WTC11 (cell line): ENCODE data around the gene SGPL1. TPM values are rescaled to one million over a fixed set of nuclear protein-coding genes. Genes with fewer than 3 reads are reported as not detected.

ENCODE experiments used
- ATAC-seq: fragments of 200-7000 bp; cut with Tn5 transposase; 2 replicates; pipeline ENCODE4 v1.10.0; 2021; ENCODE audit warnings: mild to moderate bottlenecking, moderate library complexity
- CTCF ChIA-PET: fragments of 300-600 bp; sonication (Branson Sonifier 250); formaldehyde crosslinking; loops from one replicate; lab custom pipeline; 2021; ENCODE audit warnings: antibody characterized with exemption; lab: Charles Lee
- POLR2A ChIA-PET: fragments of 350-600 bp; sonication (Branson Sonifier 250); formaldehyde crosslinking; loops from one replicate; lab custom pipeline; 2021; ENCODE audit warnings: antibody characterized with exemption; lab: Charles Lee
- DNase-seq: peaks from one replicate; pipeline ENCODE4 v3.0.0; 2021; ENCODE audit warnings: low spot score
- H3K27ac Mint-ChIP-seq: 2 replicates; pipeline ENCODE4 v1.8.0; 2021; ENCODE audit warnings: mixed read lengths
- H3K27me3 Mint-ChIP-seq: 2 replicates; pipeline ENCODE4 v1.8.0; 2021; ENCODE audit warnings: low read depth, mild to moderate bottlenecking, moderate library complexity, mixed read lengths
- H3K36me3 Mint-ChIP-seq: 2 replicates; pipeline ENCODE4 v1.8.0; 2021; ENCODE audit warnings: mixed read lengths
- H3K4me1 Mint-ChIP-seq: 2 replicates; pipeline ENCODE4 v1.8.0; 2022; ENCODE audit warnings: mixed read lengths
- H3K4me3 Mint-ChIP-seq: 2 replicates; pipeline ENCODE4 v1.8.0; 2021; ENCODE audit warnings: mild to moderate bottlenecking, moderate library complexity, mixed read lengths
- H3K9me3 Mint-ChIP-seq: 2 replicates; pipeline ENCODE4 v1.8.0; 2021; ENCODE audit warnings: mixed read lengths
- CBFB ChIP-seq: sonication (generic); formaldehyde crosslinking; IDR thresholded peaks from 2 replicates; pipeline ENCODE4 v1.8.1; 2022; ENCODE audit warnings: mild to moderate bottlenecking, low read depth, missing genetic modification reagents
- ESRRA ChIP-seq: sonication (generic); formaldehyde crosslinking; IDR thresholded peaks from 2 replicates; pipeline ENCODE4 v1.8.1; 2022; ENCODE audit warnings: mild to moderate bottlenecking, missing genetic modification reagents, borderline replicate concordance
- FOXP4 ChIP-seq: sonication (generic); formaldehyde crosslinking; IDR thresholded peaks from 2 replicates; pipeline ENCODE4 v1.8.0; 2022; ENCODE audit warnings: mild to moderate bottlenecking, missing genetic modification reagents
- JAZF1 ChIP-seq: fragments of 250-450 bp; sonication (Bioruptor Pico); IDR thresholded peaks from 2 replicates; pipeline ENCODE4 v1.9.0; 2021; ENCODE audit warnings: moderate library complexity, mild to moderate bottlenecking, inconsistent platforms
- NR2C2 ChIP-seq: sonication (generic); formaldehyde crosslinking; IDR thresholded peaks from 2 replicates; pipeline ENCODE4 v1.8.0; 2022; ENCODE audit warnings: mild to moderate bottlenecking, missing genetic modification reagents
- PREB ChIP-seq: sonication (generic); formaldehyde crosslinking; IDR thresholded peaks from 2 replicates; pipeline ENCODE4 v1.8.1; 2022; ENCODE audit warnings: mild to moderate bottlenecking, missing genetic modification reagents, moderate library complexity, borderline replicate concordance
- PRRX2 ChIP-seq: fragments of 250-450 bp; sonication (Bioruptor Pico); IDR thresholded peaks from 2 replicates; pipeline ENCODE4 v1.8.0; 2021; ENCODE audit warnings: mild to moderate bottlenecking
- SMAD4 ChIP-seq: sonication (generic); formaldehyde crosslinking; IDR thresholded peaks from 2 replicates; pipeline ENCODE4 v1.8.0; 2022; ENCODE audit warnings: mild to moderate bottlenecking, missing genetic modification reagents
- SP1 ChIP-seq: sonication (generic); formaldehyde crosslinking; conservative IDR thresholded peaks from 2 replicates; pipeline ENCODE4 v1.8.1; 2022; ENCODE audit warnings: missing genetic modification reagents
- STAT6 ChIP-seq: sonication (generic); formaldehyde crosslinking; conservative IDR thresholded peaks from 2 replicates; pipeline ENCODE4 v1.8.1; 2023; ENCODE audit warnings: mild to moderate bottlenecking, low read depth, missing genetic modification reagents, moderate library complexity
- ZMAT4 ChIP-seq: fragments of 250-450 bp; sonication (Bioruptor Pico); IDR thresholded peaks from 2 replicates; pipeline ENCODE4 v1.9.0; 2021; ENCODE audit warnings: mild to moderate bottlenecking
- ZNF138 ChIP-seq: sonication (generic); formaldehyde crosslinking; conservative IDR thresholded peaks from 2 replicates; pipeline ENCODE4 v1.8.1; 2022; ENCODE audit warnings: mild to moderate bottlenecking, moderate library complexity, missing genetic modification reagents
- ZNF232 ChIP-seq: sonication (generic); formaldehyde crosslinking; IDR thresholded peaks from 2 replicates; pipeline ENCODE4 v1.8.0; 2022; ENCODE audit warnings: mild to moderate bottlenecking, missing genetic modification reagents
- ZNF263 ChIP-seq: sonication (generic); formaldehyde crosslinking; IDR thresholded peaks from 2 replicates; pipeline ENCODE4 v1.8.1; 2022; ENCODE audit warnings: low read depth, mild to moderate bottlenecking, moderate library complexity, missing genetic modification reagents
- total RNA-seq: library from RNA; stranded (reverse); gene quantifications from 3 replicates; pipeline ENCODE4 v1.2.3, GENCODE V29; 2021
- TF ChIP-seq, protein P1 (sequence below): fragments of 250-450 bp; sonication (Bioruptor Pico); IDR thresholded peaks from 2 replicates; pipeline ENCODE4 v1.9.0; 2021; ENCODE audit warnings: mild to moderate bottlenecking
- TF ChIP-seq, protein P2 (sequence below): sonication (generic); formaldehyde crosslinking; IDR thresholded peaks from 2 replicates; pipeline ENCODE4 v1.8.1; 2023; ENCODE audit warnings: mild to moderate bottlenecking, missing genetic modification reagents, moderate library complexity

SGPL1 gene
- total RNA-seq, 1 experiment from 2014 or later: 44.6 TPM

- TF ChIP-seq ZNF263 (CRISPR knock-in tag) (no peak), ZNF138 (no peak)
Measured at GRCh38 chr10:70797840-70798239, 17.9 kb upstream of the SGPL1 start (continued).

GRCh38 chr10:70799124-70799523 lies 16.6 kb upstream of the SGPL1 start:
- H3K4me1 Mint-ChIP-seq: no peaks in the 10 kb centered on the region
- no peak overlapping the region for H3K27ac Mint-ChIP-seq
- H3K4me3 Mint-ChIP-seq: no peak overlapping the region
- DNase-seq (no peak), ATAC-seq (no peak)
- H3K9me3 Mint-ChIP-seq: peaks cover 30% of the 10 kb centered on the region
- POLR2A ChIA-PET: no interaction called here
- peaks cover 7% of the 10 kb centered on the region; the same call in 1 of the 2 replicates for H3K27me3 Mint-ChIP-seq
- CTCF ChIA-PET: no interaction called here
- H3K36me3 Mint-ChIP-seq: no peaks in the 10 kb centered on the region
- TF ChIP-seq ESRRA (CRISPR knock-in tag): no peak
- TF ChIP-seq PREB: no peak
- TF ChIP-seq, protein P1, sequence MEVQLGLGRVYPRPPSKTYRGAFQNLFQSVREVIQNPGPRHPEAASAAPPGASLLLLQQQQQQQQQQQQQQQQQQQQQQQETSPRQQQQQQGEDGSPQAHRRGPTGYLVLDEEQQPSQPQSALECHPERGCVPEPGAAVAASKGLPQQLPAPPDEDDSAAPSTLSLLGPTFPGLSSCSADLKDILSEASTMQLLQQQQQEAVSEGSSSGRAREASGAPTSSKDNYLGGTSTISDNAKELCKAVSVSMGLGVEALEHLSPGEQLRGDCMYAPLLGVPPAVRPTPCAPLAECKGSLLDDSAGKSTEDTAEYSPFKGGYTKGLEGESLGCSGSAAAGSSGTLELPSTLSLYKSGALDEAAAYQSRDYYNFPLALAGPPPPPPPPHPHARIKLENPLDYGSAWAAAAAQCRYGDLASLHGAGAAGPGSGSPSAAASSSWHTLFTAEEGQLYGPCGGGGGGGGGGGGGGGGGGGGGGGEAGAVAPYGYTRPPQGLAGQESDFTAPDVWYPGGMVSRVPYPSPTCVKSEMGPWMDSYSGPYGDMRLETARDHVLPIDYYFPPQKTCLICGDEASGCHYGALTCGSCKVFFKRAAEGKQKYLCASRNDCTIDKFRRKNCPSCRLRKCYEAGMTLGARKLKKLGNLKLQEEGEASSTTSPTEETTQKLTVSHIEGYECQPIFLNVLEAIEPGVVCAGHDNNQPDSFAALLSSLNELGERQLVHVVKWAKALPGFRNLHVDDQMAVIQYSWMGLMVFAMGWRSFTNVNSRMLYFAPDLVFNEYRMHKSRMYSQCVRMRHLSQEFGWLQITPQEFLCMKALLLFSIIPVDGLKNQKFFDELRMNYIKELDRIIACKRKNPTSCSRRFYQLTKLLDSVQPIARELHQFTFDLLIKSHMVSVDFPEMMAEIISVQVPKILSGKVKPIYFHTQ (CRISPR knock-in tag): no peak
- no peak for TF ChIP-seq STAT6 (CRISPR knock-in tag)
- TF ChIP-seq SP1 (CRISPR knock-in tag): no peak
- no peak for TF ChIP-seq FOXP4 (CRISPR knock-in tag)
- TF ChIP-seq PRRX2 (CRISPR knock-in tag): no peak
- no peak for TF ChIP-seq JAZF1
- TF ChIP-seq, protein P2, sequence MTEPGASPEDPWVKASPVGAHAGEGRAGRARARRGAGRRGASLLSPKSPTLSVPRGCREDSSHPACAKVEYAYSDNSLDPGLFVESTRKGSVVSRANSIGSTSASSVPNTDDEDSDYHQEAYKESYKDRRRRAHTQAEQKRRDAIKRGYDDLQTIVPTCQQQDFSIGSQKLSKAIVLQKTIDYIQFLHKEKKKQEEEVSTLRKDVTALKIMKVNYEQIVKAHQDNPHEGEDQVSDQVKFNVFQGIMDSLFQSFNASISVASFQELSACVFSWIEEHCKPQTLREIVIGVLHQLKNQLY (CRISPR knock-in tag): no peak
- TF ChIP-seq ZNF232: no peak
- no peak for TF ChIP-seq CBFB (CRISPR knock-in tag)
- TF ChIP-seq ZMAT4: no peak
- TF ChIP-seq SMAD4 (CRISPR knock-in tag): no peak
- TF ChIP-seq NR2C2 (CRISPR knock-in tag): no peak
